HEK293 (cell line): ENCODE measurements around the gene PLEKHA1.

Source experiments
- ZEB2 ChIP-seq: fragments of 450-650 bp; formaldehyde crosslinking; IDR thresholded peaks from 2 replicates; pipeline ENCODE4 v1.5.1; 2016; ENCODE audit warnings: missing biosample characterization, missing genetic modification characterization
- ZSCAN4 ChIP-seq: fragments of 450-650 bp; formaldehyde crosslinking; IDR thresholded peaks from 2 replicates; pipeline ENCODE4 v1.5.1; 2017; ENCODE audit warnings: missing biosample characterization, missing genetic modification characterization

- TF ChIP-seq ZSCAN4 (no peak), ZEB2 (no peak)
Measured at GRCh38 chr10:122373108-122373507, 1.4 kb upstream of the PLEKHA1 start.
